GM18526 (cell line): Measurements from ENCODE around the gene YY1.

Source experiments
- POLR2A ChIP-seq: IDR thresholded peaks from 3 replicates; pipeline ENCODE4 v1.6.1; 2011; ENCODE audit not compliant: insufficient read length; ENCODE audit errors: extremely low read depth

Gene YY1

DNA sequence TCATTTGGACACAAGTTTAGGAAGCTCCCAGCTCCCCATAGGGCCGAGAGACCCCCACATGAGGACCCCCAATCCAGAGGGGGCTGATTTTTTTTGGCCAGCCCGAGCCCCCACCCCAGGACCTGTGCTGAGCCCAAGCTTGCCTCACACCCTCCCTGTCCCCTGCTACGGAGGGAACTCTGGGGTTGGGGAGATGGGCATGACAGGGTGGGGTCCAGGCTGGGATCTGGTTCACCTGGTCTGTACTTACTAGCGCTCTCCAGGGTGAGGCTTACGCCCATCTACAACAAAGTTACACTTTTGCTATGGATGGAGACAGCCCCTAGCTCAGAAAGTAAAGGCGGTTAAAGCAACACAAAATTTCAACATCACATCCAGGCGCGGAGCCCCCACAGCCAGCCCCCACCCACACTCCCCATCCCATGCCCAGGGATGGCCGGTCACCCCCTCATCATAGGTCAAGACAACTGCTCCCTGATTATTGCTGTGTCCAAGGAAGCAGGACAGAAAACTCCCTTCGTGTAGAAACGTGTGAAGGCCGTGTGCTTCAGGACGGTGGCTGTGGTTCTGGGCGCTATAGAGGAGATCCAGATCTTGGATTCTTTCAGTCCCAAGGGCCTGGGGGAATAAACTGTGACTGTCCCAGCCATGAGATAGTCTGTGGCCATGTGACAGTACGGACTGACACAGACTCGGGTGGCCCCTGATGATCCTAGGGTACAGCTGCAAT lies 56.6 kb downstream of the YY1 start:
- no peak for TF ChIP-seq POLR2A

DNA sequence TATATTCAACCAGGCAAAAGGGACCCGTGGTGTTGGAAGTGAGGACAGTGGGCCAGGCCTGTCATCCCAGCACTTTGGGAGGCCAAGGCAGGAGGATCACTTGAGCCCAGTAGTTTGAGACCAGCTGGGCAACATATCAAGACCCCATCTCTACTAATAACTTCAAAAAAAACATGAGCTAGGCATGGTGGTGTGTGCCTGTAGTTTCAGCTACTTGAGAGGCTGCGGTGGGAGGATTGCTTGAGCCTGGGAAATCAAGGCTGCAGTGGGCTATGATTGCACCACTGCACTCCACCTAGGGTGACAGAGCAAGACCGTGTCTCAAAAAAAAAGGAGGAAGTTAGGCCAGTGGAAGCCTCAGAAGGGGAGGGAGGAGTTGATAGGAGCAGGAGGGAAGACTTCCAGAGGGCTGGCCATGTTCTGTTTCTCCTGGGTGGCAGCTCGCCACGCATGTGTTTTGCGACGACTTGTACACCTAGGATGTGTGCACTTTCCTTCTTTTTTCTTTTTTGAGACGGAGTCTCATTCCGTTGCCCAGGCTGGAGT lies 57.2 kb downstream of the YY1 start:
- no peak for TF ChIP-seq POLR2A

GRCh38 chr14:100297320-100298300 lies 58.7 kb downstream of the YY1 start:
- no peak for TF ChIP-seq POLR2A

DNA sequence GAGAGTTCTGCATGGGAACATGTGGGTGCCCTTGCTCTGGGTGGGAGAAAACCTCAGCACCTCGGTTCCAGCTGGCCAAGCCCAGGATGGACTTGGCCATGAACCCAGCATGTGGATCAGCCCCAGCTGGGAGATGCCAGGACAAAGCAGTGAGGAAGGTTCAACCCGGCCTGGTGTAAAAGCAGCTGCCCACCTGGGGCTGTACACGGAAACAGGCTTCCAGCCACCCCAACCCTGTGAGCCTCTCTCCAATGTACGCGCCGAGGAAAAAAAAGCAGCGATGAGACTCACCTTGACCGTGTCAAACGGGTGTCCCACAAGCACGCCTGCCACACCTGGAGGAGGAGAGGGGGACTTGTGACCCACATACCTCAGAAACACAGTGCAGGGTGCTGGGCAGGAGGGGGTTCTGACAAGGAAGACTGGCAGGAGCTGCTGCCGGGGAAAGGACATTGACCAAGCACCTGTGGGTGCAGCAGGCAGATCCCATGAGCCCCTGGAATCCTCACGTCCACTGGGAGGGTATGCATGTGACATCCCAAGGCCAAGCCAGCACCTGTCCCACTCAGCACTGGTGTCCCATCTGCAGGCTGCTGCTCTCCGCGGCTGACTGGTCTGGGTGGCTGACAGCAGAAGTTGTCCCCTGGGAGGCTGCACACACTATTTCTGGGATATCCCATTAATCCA lies 59.8 kb downstream of the YY1 start:
- TF ChIP-seq POLR2A, result no peak

DNA sequence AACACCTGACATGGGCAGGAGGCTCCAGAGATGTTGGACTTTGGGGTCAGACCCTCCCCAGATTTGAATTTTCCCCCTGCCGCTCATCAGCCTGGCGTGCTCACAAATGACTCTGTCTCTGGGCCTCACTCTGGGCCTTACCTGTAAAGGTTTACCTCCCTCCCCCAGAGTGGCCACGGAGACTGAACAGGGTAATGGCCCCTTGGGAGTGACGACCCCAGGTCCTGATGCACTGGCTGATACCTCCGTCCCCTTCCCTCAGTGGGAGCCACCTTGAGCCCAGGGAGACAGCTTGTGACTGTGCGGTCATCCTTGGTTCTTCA lies 60.3 kb downstream of the YY1 start:
- no peak for TF ChIP-seq POLR2A

DNA sequence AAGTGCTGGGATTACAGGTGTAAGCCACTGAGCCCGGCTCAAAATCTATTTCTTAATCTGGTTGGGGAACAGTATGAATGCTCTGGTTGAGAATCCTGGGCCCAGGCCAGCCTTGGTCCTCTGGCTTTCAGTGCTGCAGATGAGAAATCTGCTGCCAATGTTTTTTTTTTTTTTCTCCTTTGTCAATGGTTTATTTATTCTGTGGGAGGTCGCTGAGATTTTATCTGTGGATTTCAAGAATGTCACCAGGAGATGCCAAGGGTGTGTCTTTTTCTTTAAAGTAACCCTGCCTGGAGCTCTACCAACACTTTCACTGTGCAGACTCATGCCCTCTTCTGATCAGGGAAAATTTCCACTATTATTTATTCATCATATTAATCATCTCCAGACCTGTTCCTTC lies 63.7 kb downstream of the YY1 start:
- TF ChIP-seq POLR2A, result no peak

GRCh38 chr14:100303179-100303578 lies 64.2 kb downstream of the YY1 start:
- no peak for TF ChIP-seq POLR2A

DNA sequence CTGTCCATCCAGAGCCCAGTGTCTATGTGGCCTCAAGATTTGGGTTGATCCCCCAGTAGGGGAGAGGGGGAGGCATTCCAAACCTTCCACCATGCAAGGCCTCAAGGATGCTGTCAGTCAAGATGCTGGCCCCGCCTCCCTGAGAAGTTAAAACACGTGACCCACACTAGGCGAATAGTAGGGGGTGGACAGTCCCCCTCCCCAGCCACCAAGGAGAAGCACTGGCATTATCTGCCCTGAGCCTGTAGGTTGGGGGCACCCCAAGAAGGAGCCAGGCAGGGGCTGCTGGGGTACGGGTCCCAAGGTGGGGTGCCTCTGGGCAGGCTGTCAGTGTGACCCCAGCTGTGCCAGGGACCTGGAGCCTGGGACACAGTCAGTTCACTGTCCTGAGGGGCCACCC lies 65.0 kb downstream of the YY1 start:
- no peak for TF ChIP-seq POLR2A

DNA sequence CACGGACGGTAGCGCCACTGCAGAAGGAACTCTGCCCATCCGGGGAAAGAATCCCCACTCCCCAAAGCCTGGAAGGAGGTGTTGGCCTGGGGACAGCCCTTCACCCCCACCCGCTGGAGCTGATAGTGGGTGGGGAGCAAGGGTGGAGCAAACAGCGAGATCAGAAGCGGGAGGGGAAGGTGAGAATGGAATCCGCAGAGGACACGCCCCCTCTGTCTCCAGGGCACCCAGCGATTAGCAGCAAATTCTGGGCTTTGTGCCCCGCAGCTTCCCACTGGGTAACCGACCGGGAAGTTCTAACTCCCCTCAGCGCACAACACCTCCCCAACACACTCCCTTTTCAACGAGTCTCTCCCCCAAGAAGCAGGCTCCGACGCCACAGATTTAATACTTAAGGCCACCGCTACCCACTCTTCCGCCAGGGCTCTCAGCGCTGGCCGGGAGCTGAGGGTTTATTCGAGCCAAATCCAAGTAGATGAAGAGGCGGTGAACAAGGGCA lies 65.9 kb downstream of the YY1 start:
- no peak for TF ChIP-seq POLR2A

DNA sequence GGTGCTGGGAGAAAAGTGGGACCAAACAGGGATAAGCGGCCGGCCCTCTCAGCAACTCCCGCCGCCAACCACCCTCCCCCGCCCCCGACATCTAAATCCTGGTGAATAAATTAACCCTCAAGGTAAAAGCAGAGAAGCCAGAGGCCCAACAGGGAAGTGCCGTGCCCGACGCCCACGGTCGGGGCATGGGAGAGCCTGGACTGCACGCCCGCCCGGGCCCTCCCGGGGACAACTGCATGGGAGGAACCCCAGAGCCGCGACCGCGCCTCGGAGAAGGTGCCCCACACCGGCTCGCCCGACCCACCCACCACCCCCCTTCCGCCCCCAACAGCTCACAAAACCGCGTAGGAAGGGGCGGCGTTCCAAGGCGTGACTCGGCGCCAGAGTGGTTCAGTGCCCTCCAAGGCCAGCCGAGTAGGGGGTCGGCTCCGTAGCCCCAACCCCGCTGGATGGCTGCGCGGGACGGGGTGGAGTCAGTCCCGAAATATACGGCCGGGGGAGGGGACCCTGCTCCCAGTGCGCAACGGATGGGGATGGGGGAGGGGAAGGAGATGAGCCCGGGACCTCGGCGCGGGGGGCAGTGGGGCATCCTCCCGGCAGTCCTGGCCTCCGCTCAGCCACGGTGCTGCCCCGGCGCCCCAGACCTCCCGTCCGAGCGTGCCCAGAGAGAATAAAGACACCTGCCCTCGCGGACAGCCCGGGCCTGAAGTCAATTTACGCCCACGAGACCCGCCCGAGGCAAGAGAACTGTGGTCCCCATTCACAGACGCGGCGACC lies 66.6 kb downstream of the YY1 start:
- no peak for TF ChIP-seq POLR2A

GRCh38 chr14:100306101-100306997 lies 67.4 kb downstream of the YY1 start, which contains the start of gene SLC25A29:
Gene SLC25A29, minus strand, starts transcription at chr14:100306444. Its CDS starts 212 bp downstream, at chr14:100306232.
- TF ChIP-seq POLR2A, result no peak

DNA sequence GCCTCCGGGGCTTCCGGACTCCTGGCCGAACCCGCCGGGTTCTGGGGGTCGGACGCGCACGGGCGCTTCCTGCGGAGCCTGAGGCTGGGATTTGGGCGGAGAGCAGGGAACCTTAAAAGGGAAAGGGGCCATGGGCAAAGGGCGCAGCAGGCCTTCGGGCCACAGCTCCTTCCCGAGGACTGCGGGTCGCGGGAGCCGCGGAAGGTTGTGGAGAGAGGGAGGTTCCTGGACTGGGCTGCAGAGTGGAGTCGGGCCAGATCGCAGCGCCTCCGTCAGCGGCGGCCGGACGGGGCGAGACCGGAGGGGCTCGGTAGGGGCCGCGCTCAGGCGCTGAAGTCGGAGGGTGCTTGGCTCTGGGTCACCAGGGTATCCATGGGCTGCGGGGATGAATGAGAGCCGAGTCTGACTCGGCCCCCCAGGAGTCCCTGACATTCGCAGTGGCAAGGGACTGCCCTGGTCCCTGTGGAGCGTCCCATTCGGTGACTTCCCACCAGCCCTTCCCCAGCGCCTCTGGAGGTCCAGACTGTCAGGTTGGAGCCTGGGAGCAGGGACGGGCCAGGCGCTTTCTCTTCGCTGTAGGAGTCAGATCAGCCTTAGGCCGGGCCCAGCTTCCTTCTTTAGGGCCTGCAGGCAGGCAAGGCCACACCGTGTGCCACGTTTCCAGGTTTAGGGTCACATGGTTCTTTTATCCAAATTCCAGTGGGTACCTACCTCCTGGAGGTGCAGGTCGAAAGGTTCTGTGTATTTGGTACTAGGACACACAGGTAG lies 68.2 kb downstream of the YY1 start:
- no peak for TF ChIP-seq POLR2A
